Duodenal mucosa (tissue), 2 donors: ENCODE data around the gene ZNF521.

Experiments
- H3K27ac ChIP-seq: one replicate; pipeline ENCODE4 v1.7.0; 2013; ENCODE audit warnings: low read depth, low read length
- H3K27me3 ChIP-seq, 2 donors: one replicate each; pipeline ENCODE4 v1.7.0; 2013; ENCODE audit warnings: low read length in 2 of 2, control low read depth in 1 of 2; ENCODE audit not compliant: insufficient read depth in 2 of 2, control insufficient read depth in 1 of 2
- H3K36me3 ChIP-seq, 2 donors: one replicate each; pipeline ENCODE4 v1.7.0; 2013; ENCODE audit warnings: low read length in 2 of 2, control low read depth in 1 of 2; ENCODE audit not compliant: insufficient read depth in 2 of 2, control insufficient read depth in 1 of 2
- H3K4me1 ChIP-seq, 2 donors: one replicate each; pipeline ENCODE4 v1.7.0; 2013; ENCODE audit warnings: low read length in 2 of 2, control low read depth in 1 of 2; ENCODE audit not compliant: insufficient read depth in 2 of 2, control insufficient read depth in 1 of 2
- H3K4me3 ChIP-seq, 2 donors: one replicate each; pipeline ENCODE4 v1.7.0; 2013; ENCODE audit warnings: low read length in 2 of 2, low read depth in 1 of 2
- H3K9ac ChIP-seq, 2 donors: one replicate each; pipeline ENCODE4 v1.7.0; 2013; ENCODE audit warnings: low read length in 2 of 2, low read depth in 1 of 2
- H3K9me3 ChIP-seq, 2 donors: one replicate each; pipeline ENCODE4 v1.7.0; 2013; ENCODE audit warnings: low read length in 2 of 2, control low read depth in 1 of 2; ENCODE audit not compliant: control insufficient read depth in 1 of 2

The ZNF521 gene

GRCh38 chr18:25233528-25234321 lies 118.2 kb downstream of the ZNF521 start:
- Histone ChIP-seq H3K27ac (no peak overlapping the region), H3K4me3 (no peak overlapping the region)

GRCh38 chr18:25231327-25231691 lies 120.7 kb downstream of the ZNF521 start:
- H3K4me3 ChIP-seq: no peak overlapping the region
- H3K36me3 ChIP-seq: no peaks in the 10 kb centered on the region
- H3K27me3 ChIP-seq: peaks cover 0 to 5% of the 10 kb centered on the region in 2 donors
- H3K4me1 ChIP-seq: peaks cover 0 to 6% of the 10 kb centered on the region in 2 donors
- no peak overlapping the region for H3K9ac ChIP-seq
- H3K9me3 ChIP-seq: no peaks in the 10 kb centered on the region
- H3K27ac ChIP-seq: no peak overlapping the region

More at GRCh38 chr18:25233528-25234321, 118.2 kb downstream of the ZNF521 start:
- Histone ChIP-seq H3K27me3 (peaks cover 0 to 5% of the 10 kb centered on the region in 2 donors), H3K36me3 (no peaks in the 10 kb centered on the region), H3K4me1 (peaks cover 0 to 6% of the 10 kb centered on the region in 2 donors), H3K9me3 (no peaks in the 10 kb centered on the region), H3K9ac (no peak overlapping the region)

GRCh38 chr18:25230658-25231326 lies 121.2 kb downstream of the ZNF521 start:
- Histone ChIP-seq H3K27ac (peak overlapping the region; percentile 1), H3K9ac (no peak overlapping the region), H3K4me1 (peaks cover 0 to 6% of the 10 kb centered on the region in 2 donors), H3K27me3 (peaks cover 0 to 5% of the 10 kb centered on the region in 2 donors), H3K4me3 (no peak overlapping the region), H3K36me3 (no peaks in the 10 kb centered on the region), H3K9me3 (no peaks in the 10 kb centered on the region)

- Histone ChIP-seq H3K4me1 (peaks cover 0 to 6% of the 10 kb centered on the region in 2 donors), H3K9me3 (no peaks in the 10 kb centered on the region), H3K27ac (no peak overlapping the region), H3K4me3 (no peak overlapping the region), H3K9ac (no peak overlapping the region), H3K27me3 (peaks cover 0 to 5% of the 10 kb centered on the region in 2 donors), H3K36me3 (no peaks in the 10 kb centered on the region)
Observed at GRCh38 chr18:25229920-25230319, 122.0 kb downstream of the ZNF521 start.

- Histone ChIP-seq H3K27ac (no peak overlapping the region), H3K9me3 (no peaks in the 10 kb centered on the region), H3K4me1 (peaks cover 0 to 6% of the 10 kb centered on the region in 2 donors), H3K36me3 (no peaks in the 10 kb centered on the region), H3K4me3 (no peak overlapping the region), H3K27me3 (peaks cover 0 to 5% of the 10 kb centered on the region in 2 donors), H3K9ac (no peak overlapping the region)
Observed at GRCh38 chr18:25229081-25229480, 122.9 kb downstream of the ZNF521 start.

- Histone ChIP-seq H3K4me1 (peaks cover 0 to 6% of the 10 kb centered on the region in 2 donors), H3K27ac (no peak overlapping the region), H3K27me3 (peaks cover 0 to 5% of the 10 kb centered on the region in 2 donors), H3K9ac (no peak overlapping the region), H3K36me3 (no peaks in the 10 kb centered on the region), H3K9me3 (no peaks in the 10 kb centered on the region), H3K4me3 (no peak overlapping the region)
Observed at GRCh38 chr18:25228410-25228809, 123.6 kb downstream of the ZNF521 start.

GRCh38 chr18:25225151-25225550 lies 126.8 kb downstream of the ZNF521 start:
- Histone ChIP-seq H3K27me3 (no peaks in the 10 kb centered on the region), H3K4me1 (no peaks in the 10 kb centered on the region), H3K9me3 (no peaks in the 10 kb centered on the region), H3K36me3 (no peaks in the 10 kb centered on the region), H3K9ac (no peak overlapping the region), H3K27ac (no peak overlapping the region), H3K4me3 (peak overlapping the region in 1 of 2 donors; percentile 3)

- H3K4me3 ChIP-seq: no peak overlapping the region
- no peaks in the 10 kb centered on the region for H3K27me3 ChIP-seq
- H3K9me3 ChIP-seq: no peaks in the 10 kb centered on the region
- no peaks in the 10 kb centered on the region for H3K36me3 ChIP-seq
- H3K27ac ChIP-seq: no peak overlapping the region
- no peak overlapping the region for H3K9ac ChIP-seq
- H3K4me1 ChIP-seq: no peaks in the 10 kb centered on the region
Observed at GRCh38 chr18:25223899-25224886, 127.8 kb downstream of the ZNF521 start.

GRCh38 chr18:25223211-25223610 lies 128.8 kb downstream of the ZNF521 start:
- no peak overlapping the region for H3K9ac ChIP-seq
- no peaks in the 10 kb centered on the region for H3K27me3 ChIP-seq
- H3K36me3 ChIP-seq: no peaks in the 10 kb centered on the region
- H3K4me3 ChIP-seq: no peak overlapping the region
- H3K4me1 ChIP-seq: no peaks in the 10 kb centered on the region
- H3K9me3 ChIP-seq: no peaks in the 10 kb centered on the region
- no peak overlapping the region for H3K27ac ChIP-seq
